Panc1 (cell line): Measurements from ENCODE around the gene TRIO. TPM values are rescaled to one million over a fixed set of nuclear protein-coding genes. Genes with fewer than 3 reads are reported as not detected.

Experiments used
- ATAC-seq: fragments of 200-7000 bp; cut with Tn5 transposase; 2 replicates; pipeline ENCODE4 v1.9.1; 2020; ENCODE audit warnings: mild to moderate bottlenecking, moderate library complexity
- BruUV-seq: library from RNA; stranded (reverse); fragments of 400-500 nt; replicated peaks from 2 replicates; lab custom pipeline; 2021; lab: Mats Ljungman, UMichigan
- CTCF ChIA-PET: fragments of 300-600 bp; sonication (Branson Sonifier 250); formaldehyde crosslinking; loops from one replicate; lab custom pipeline; 2022; ENCODE audit warnings: antibody characterized with exemption; lab: Charles Lee
- POLR2A ChIA-PET: fragments of 300-600 bp; sonication (Branson Sonifier 250); formaldehyde crosslinking; loops from one replicate; lab custom pipeline; 2022; ENCODE audit warnings: antibody characterized with exemption; lab: Charles Lee
- DNase-seq: peaks from one replicate; pipeline ENCODE4 v3.0.0-alpha.2; 2010; ENCODE audit warnings: low read depth, low spot score
- H3K27ac ChIP-seq: 2 replicates; pipeline ENCODE4 v1.5.1; 2011; ENCODE audit warnings: mild to moderate bottlenecking, low read length, inconsistent platforms
- H3K27me3 ChIP-seq: fragments of 200-500 bp; sonication (Bioruptor generic); 2 replicates; pipeline ENCODE4 v1.6.0; 2014; ENCODE audit warnings: low read length, inconsistent platforms; ENCODE audit not compliant: control insufficient read depth, insufficient read depth
- H3K36me3 ChIP-seq: fragments of 200-500 bp; sonication (Bioruptor generic); 2 replicates; pipeline ENCODE4 v1.5.1; 2014; ENCODE audit warnings: inconsistent platforms, mild to moderate bottlenecking, low read length, moderate library complexity; ENCODE audit not compliant: control insufficient read depth, insufficient read depth
- H3K4me1 ChIP-seq: 2 replicates; pipeline ENCODE4 v1.5.1; 2011; ENCODE audit warnings: inconsistent platforms, mild to moderate bottlenecking, low read length, moderate library complexity; ENCODE audit not compliant: control insufficient read depth, insufficient read depth
- H3K4me3 ChIP-seq, 2 experiments: 2 replicates each; pipeline ENCODE4 v1.5.1; 2011 to 2012; ENCODE audit warnings: low read depth in 2 of 2, low read length in 2 of 2, mild to moderate bottlenecking in 2 of 2, inconsistent platforms in 1 of 2, moderate library complexity in 1 of 2
- H3K9me3 ChIP-seq: fragments of 200-500 bp; sonication (Bioruptor generic); 2 replicates; pipeline ENCODE4 v1.5.1; 2014; ENCODE audit warnings: low read depth, mild to moderate bottlenecking, inconsistent platforms, low read length, moderate library complexity; ENCODE audit not compliant: control insufficient read depth, insufficient read depth
- POLR2AphosphoS5 ChIP-seq: IDR thresholded peaks from 2 replicates; pipeline ENCODE4 v1.6.1; 2012; ENCODE audit warnings: mild to moderate bottlenecking, low read depth, low read length, moderate library complexity
- SIN3A ChIP-seq: IDR thresholded peaks from 2 replicates; pipeline ENCODE4 v1.6.1; 2012; ENCODE audit warnings: low read depth, mild to moderate bottlenecking, low read length, moderate library complexity, borderline replicate concordance; ENCODE audit not compliant: insufficient read depth
- TCF7L2 ChIP-seq: IDR thresholded peaks from 2 replicates; pipeline ENCODE4 v1.6.1; 2011; ENCODE audit warnings: mild to moderate bottlenecking, low read depth, low read length, inconsistent platforms
- in situ Hi-C: cut with HindIII; loops from 2 replicates; pipeline ENCODE4 v1.10.0; 2016; ENCODE audit warnings: low sequenced_read_pairs, low pct_unique_long_range_greater_than_20kb
- intact Hi-C: fragments of 100-400 bp; cut with micrococcal nuclease; formaldehyde crosslinking; loops from one replicate; pipeline ENCODE4 v1.10.0; 2022; ENCODE audit not compliant: unreplicated experiment
- total RNA-seq: library from RNA; stranded (reverse); gene quantifications from one replicate; pipeline ENCODE4 v1.2.1, GENCODE V29; 2021; ENCODE audit not compliant: unreplicated experiment
- TF ChIP-seq, protein P1 (sequence below): fragments of 450-650 bp; IDR thresholded peaks from 2 replicates; pipeline ENCODE4 v1.5.1; 2017; ENCODE audit warnings: mild to moderate bottlenecking
- TF ChIP-seq, protein P2 (sequence below), 2 experiments: IDR thresholded peaks; 2 replicates each; pipeline ENCODE4 v1.6.1; 2011 to 2012; ENCODE audit warnings: low read depth in 2 of 2, control low read depth in 1 of 2, low read length in 1 of 2, mild to moderate bottlenecking in 1 of 2, moderate library complexity in 1 of 2; ENCODE audit not compliant: insufficient read depth in 1 of 2

TRIO gene
- total RNA-seq, 1 experiment from 2014 or later: 349 TPM

DNA sequence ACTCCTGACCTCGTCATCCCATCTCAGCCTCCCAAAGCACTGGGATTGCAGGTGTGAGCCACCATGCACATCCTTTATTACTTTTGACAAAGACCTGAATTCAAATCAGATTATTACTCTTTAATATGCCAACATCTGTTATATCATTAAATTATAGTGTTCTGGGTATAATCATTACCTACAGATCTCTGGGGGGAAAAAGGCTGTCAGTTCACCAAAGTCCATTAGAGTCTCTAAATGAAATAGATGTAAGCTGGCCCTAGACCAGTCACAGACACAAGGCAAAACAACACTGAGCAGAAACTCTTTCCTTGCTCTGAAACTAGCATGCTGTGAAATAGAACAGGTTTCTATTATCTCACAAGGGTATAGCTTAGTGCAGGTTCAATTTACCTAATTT is 21.6 kb upstream of the TRIO start:
- ChIA-PET POLR2A (no interaction called here), CTCF (no interaction called here)
- Histone ChIP-seq H3K36me3 (no peaks in the 10 kb centered on the region), H3K9me3 (no peaks in the 10 kb centered on the region), H3K4me3 (no peak overlapping the region), H3K27ac (no peak overlapping the region), H3K27me3 (no peaks in the 10 kb centered on the region), H3K4me1 (0 out of 2 replicates have a peak, but pooled peaks cover 8% of the 10 kb centered on the region)
- no peak for ATAC-seq
- no peak for DNase-seq
- TF ChIP-seq, protein P1, sequence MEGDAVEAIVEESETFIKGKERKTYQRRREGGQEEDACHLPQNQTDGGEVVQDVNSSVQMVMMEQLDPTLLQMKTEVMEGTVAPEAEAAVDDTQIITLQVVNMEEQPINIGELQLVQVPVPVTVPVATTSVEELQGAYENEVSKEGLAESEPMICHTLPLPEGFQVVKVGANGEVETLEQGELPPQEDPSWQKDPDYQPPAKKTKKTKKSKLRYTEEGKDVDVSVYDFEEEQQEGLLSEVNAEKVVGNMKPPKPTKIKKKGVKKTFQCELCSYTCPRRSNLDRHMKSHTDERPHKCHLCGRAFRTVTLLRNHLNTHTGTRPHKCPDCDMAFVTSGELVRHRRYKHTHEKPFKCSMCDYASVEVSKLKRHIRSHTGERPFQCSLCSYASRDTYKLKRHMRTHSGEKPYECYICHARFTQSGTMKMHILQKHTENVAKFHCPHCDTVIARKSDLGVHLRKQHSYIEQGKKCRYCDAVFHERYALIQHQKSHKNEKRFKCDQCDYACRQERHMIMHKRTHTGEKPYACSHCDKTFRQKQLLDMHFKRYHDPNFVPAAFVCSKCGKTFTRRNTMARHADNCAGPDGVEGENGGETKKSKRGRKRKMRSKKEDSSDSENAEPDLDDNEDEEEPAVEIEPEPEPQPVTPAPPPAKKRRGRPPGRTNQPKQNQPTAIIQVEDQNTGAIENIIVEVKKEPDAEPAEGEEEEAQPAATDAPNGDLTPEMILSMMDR: no peak
- no peak for TF ChIP-seq POLR2AphosphoS5
- in situ Hi-C loops: loop anchor here (25.0 kb wide), 1 partner anchor 134 kb away; no protein-coding TSS in a partner anchor
- intact Hi-C loops: no loop called here
- BruUV-seq: no TSS peak

DNA sequence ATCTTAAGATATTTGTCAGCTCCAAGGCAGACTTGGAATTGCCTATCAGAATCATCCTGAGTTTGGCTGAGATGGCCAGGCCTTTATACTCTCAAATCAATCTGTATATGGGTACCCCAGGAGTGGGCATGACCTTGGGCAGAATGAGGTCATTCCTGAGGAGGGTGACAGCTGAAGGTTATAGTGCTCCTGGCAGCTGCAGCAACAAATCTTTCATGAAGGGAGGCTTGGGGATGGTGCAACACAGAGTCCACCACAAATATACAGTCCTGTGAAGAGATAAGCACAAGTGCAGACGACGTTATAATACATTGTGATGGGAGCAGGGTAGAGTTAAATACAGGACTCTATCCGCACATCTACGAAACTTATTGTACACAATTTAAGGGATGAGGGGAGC is 21.1 kb upstream of the TRIO start:
- Histone ChIP-seq H3K27me3 (no peaks in the 10 kb centered on the region), H3K4me3 (no peak overlapping the region), H3K4me1 (0 out of 2 replicates have a peak, but pooled peaks cover 8% of the 10 kb centered on the region), H3K27ac (peak overlapping the region; percentile 25), H3K36me3 (no peaks in the 10 kb centered on the region), H3K9me3 (no peaks in the 10 kb centered on the region)
- ATAC-seq (no peak), DNase-seq (no peak)
- CTCF ChIA-PET: no interaction called here
- no TSS peak for BruUV-seq
- intact Hi-C loops: no loop called here
- POLR2A ChIA-PET: no interaction called here
- TF ChIP-seq, protein P2, sequence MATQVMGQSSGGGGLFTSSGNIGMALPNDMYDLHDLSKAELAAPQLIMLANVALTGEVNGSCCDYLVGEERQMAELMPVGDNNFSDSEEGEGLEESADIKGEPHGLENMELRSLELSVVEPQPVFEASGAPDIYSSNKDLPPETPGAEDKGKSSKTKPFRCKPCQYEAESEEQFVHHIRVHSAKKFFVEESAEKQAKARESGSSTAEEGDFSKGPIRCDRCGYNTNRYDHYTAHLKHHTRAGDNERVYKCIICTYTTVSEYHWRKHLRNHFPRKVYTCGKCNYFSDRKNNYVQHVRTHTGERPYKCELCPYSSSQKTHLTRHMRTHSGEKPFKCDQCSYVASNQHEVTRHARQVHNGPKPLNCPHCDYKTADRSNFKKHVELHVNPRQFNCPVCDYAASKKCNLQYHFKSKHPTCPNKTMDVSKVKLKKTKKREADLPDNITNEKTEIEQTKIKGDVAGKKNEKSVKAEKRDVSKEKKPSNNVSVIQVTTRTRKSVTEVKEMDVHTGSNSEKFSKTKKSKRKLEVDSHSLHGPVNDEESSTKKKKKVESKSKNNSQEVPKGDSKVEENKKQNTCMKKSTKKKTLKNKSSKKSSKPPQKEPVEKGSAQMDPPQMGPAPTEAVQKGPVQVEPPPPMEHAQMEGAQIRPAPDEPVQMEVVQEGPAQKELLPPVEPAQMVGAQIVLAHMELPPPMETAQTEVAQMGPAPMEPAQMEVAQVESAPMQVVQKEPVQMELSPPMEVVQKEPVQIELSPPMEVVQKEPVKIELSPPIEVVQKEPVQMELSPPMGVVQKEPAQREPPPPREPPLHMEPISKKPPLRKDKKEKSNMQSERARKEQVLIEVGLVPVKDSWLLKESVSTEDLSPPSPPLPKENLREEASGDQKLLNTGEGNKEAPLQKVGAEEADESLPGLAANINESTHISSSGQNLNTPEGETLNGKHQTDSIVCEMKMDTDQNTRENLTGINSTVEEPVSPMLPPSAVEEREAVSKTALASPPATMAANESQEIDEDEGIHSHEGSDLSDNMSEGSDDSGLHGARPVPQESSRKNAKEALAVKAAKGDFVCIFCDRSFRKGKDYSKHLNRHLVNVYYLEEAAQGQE (IDR thresholded peaks at IDR 0.05; ENCODE audit: insufficient read depth in 1 of 2, low read depth in 2 of 2, low read length in 1 of 2): no peak
- no peak for TF ChIP-seq SIN3A
- TF ChIP-seq, protein P1: no peak
- TF ChIP-seq TCF7L2: no peak
- TF ChIP-seq POLR2AphosphoS5: no peak
- in situ Hi-C loops: loop anchor here (25.0 kb wide), 1 partner anchor 135 kb away; no protein-coding TSS in a partner anchor
